ENCODE measurements around the gene SYT10. TPM values are rescaled to one million over a fixed set of nuclear protein-coding genes. Genes with fewer than 3 reads are reported as not detected.

SYT10 gene
- total and polyA plus RNA-seq, 4 donors: 0.08 to 0.84 (median 0.13) TPM

DNA sequence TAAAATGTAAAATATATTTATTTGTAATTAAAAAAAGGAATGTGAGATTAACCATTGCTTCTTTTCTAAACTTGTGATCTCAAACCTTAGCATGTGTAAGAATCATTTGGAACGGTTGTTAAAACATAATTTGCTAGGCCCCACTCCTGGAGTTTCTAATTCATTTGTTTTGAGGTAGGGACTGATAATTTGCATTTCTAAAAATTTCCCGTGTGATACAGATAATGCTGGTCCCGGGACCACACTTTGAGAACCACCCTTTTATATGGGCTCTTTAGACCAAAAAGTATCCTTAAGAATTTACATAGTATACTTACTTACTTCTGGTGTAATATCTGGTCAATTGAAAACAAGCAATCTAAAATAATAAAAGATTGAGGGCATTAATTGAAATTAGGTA, 10.9 kb upstream of the SYT10 start (continued):
- TF ChIP-seq, protein P1, sequence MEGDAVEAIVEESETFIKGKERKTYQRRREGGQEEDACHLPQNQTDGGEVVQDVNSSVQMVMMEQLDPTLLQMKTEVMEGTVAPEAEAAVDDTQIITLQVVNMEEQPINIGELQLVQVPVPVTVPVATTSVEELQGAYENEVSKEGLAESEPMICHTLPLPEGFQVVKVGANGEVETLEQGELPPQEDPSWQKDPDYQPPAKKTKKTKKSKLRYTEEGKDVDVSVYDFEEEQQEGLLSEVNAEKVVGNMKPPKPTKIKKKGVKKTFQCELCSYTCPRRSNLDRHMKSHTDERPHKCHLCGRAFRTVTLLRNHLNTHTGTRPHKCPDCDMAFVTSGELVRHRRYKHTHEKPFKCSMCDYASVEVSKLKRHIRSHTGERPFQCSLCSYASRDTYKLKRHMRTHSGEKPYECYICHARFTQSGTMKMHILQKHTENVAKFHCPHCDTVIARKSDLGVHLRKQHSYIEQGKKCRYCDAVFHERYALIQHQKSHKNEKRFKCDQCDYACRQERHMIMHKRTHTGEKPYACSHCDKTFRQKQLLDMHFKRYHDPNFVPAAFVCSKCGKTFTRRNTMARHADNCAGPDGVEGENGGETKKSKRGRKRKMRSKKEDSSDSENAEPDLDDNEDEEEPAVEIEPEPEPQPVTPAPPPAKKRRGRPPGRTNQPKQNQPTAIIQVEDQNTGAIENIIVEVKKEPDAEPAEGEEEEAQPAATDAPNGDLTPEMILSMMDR (IDR thresholded peaks at IDR 0.05; ENCODE audit: low read depth, low read length, missing input control): no peak
- TF ChIP-seq FOXA2 (IDR thresholded peaks at IDR 0.05) (no peak), GABPA (IDR thresholded peaks at IDR 0.05 in 1 of 2, conservative IDR thresholded peaks at IDR 0.05 in 1 of 2) (no peak), RXRA (IDR thresholded peaks at IDR 0.05) (no peak), SP1 (IDR thresholded peaks at IDR 0.05) (no peak), EGR1 (IDR thresholded peaks at IDR 0.05; ENCODE audit: low read depth in 2 of 2) (no peak)

DNA sequence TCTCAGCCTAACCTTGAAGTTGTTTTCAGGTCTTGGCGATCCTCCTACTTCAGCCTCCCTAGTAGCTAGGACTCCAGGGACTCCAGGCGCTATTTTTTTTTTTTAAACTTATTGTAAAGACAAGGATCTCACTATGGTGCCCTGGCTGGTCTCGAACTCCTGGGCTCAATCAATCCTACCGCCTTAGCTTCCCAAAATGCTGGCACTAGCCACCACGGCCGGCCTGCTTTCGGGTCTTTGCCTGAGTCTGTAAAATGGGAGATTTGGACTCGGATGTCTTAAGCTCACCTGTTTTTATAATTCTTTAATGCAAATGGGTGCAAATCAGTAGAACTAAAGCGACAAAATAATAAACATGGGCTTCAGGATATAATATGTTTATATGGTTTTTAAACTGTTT, 858 bp upstream of the SYT10 start:
- no peaks in the 10 kb centered on the region for H3K9me3 ChIP-seq (ENCODE audit: control insufficient read depth in 4 of 4, low read length in 3 of 4)
- H3K36me3 ChIP-seq (ENCODE audit: control insufficient read depth in 4 of 4, insufficient read depth in 3 of 4, low read depth in 1 of 4, low read length in 3 of 4): no peaks in the 10 kb centered on the region
- H3K27me3 ChIP-seq (ENCODE audit: control insufficient read depth in 4 of 4, insufficient read depth in 4 of 4, low read length in 3 of 4): peaks cover 0 to 30% (median 6%) of the 10 kb centered on the region in 4 donors

More for the DNA sequence above, 858 bp upstream of the SYT10 start:
- no peak overlapping the region for H3K27ac ChIP-seq (ENCODE audit: low read depth in 1 of 2, low read length in 2 of 2)
- H3K4me3 ChIP-seq (ENCODE audit: low read depth in 1 of 3, low read length in 3 of 3): no peak overlapping the region
- peaks cover 3 to 14% (median 11%) of the 10 kb centered on the region in 4 donors for H3K4me1 ChIP-seq (ENCODE audit: control insufficient read depth in 4 of 4, insufficient read depth in 4 of 4, low read length in 3 of 4)
- no peak for DNase-seq (ENCODE audit: low spot score)
- TF ChIP-seq, protein P2, sequence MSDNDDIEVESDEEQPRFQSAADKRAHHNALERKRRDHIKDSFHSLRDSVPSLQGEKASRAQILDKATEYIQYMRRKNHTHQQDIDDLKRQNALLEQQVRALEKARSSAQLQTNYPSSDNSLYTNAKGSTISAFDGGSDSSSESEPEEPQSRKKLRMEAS (IDR thresholded peaks at IDR 0.05): no peak
- TF ChIP-seq RXRA (IDR thresholded peaks at IDR 0.05): no peak
- TF ChIP-seq FOXA1 (IDR thresholded peaks at IDR 0.05): no peak
- TF ChIP-seq, protein P3, sequence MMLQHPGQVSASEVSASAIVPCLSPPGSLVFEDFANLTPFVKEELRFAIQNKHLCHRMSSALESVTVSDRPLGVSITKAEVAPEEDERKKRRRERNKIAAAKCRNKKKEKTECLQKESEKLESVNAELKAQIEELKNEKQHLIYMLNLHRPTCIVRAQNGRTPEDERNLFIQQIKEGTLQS (IDR thresholded peaks at IDR 0.05): no peak
- no peak for TF ChIP-seq EGR1 (IDR thresholded peaks at IDR 0.05; ENCODE audit: low read depth in 2 of 2)
- TF ChIP-seq YY1 (IDR thresholded peaks at IDR 0.05): no peak
- TF ChIP-seq RAD21 (IDR thresholded peaks at IDR 0.05): no peak
- TF ChIP-seq, protein P4, sequence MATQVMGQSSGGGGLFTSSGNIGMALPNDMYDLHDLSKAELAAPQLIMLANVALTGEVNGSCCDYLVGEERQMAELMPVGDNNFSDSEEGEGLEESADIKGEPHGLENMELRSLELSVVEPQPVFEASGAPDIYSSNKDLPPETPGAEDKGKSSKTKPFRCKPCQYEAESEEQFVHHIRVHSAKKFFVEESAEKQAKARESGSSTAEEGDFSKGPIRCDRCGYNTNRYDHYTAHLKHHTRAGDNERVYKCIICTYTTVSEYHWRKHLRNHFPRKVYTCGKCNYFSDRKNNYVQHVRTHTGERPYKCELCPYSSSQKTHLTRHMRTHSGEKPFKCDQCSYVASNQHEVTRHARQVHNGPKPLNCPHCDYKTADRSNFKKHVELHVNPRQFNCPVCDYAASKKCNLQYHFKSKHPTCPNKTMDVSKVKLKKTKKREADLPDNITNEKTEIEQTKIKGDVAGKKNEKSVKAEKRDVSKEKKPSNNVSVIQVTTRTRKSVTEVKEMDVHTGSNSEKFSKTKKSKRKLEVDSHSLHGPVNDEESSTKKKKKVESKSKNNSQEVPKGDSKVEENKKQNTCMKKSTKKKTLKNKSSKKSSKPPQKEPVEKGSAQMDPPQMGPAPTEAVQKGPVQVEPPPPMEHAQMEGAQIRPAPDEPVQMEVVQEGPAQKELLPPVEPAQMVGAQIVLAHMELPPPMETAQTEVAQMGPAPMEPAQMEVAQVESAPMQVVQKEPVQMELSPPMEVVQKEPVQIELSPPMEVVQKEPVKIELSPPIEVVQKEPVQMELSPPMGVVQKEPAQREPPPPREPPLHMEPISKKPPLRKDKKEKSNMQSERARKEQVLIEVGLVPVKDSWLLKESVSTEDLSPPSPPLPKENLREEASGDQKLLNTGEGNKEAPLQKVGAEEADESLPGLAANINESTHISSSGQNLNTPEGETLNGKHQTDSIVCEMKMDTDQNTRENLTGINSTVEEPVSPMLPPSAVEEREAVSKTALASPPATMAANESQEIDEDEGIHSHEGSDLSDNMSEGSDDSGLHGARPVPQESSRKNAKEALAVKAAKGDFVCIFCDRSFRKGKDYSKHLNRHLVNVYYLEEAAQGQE (IDR thresholded peaks at IDR 0.05): no peak
- no peak for TF ChIP-seq HNF4G (IDR thresholded peaks at IDR 0.05)
- no peak for TF ChIP-seq TAF1 (conservative IDR thresholded peaks at IDR 0.05)
- no peak for TF ChIP-seq FOXA2 (IDR thresholded peaks at IDR 0.05)
- no peak for TF ChIP-seq GABPA (IDR thresholded peaks at IDR 0.05 in 1 of 2, conservative IDR thresholded peaks at IDR 0.05 in 1 of 2)
- TF ChIP-seq JUND (IDR thresholded peaks at IDR 0.05): no peak
- TF ChIP-seq, protein P1 (IDR thresholded peaks at IDR 0.05; ENCODE audit: low read depth, low read length, missing input control): no peak
- TF ChIP-seq, protein P5, sequence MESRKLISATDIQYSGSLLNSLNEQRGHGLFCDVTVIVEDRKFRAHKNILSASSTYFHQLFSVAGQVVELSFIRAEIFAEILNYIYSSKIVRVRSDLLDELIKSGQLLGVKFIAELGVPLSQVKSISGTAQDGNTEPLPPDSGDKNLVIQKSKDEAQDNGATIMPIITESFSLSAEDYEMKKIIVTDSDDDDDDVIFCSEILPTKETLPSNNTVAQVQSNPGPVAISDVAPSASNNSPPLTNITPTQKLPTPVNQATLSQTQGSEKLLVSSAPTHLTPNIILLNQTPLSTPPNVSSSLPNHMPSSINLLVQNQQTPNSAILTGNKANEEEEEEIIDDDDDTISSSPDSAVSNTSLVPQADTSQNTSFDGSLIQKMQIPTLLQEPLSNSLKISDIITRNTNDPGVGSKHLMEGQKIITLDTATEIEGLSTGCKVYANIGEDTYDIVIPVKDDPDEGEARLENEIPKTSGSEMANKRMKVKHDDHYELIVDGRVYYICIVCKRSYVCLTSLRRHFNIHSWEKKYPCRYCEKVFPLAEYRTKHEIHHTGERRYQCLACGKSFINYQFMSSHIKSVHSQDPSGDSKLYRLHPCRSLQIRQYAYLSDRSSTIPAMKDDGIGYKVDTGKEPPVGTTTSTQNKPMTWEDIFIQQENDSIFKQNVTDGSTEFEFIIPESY (IDR thresholded peaks at IDR 0.05): no peak
- TF ChIP-seq NR2F2 (IDR thresholded peaks at IDR 0.05): no peak
- TF ChIP-seq SP1 (IDR thresholded peaks at IDR 0.05): no peak
- TF ChIP-seq HNF4A (conservative IDR thresholded peaks at IDR 0.05): no peak
- WGBS: 91% methylated on average over 9 of the region's 9 CpGs
- no peak overlapping the region for H3K9ac ChIP-seq (ENCODE audit: low read depth in 1 of 2, low read length in 2 of 2)

Data from liver (tissue), 9 donors.